ENCODE data around the gene RSKR. TPM values are rescaled to one million over a fixed set of nuclear protein-coding genes. Genes with fewer than 3 reads are reported as not detected.

The RSKR gene
- total RNA-seq, 1 experiment from 2014 or later = 25.8 TPM

DNA sequence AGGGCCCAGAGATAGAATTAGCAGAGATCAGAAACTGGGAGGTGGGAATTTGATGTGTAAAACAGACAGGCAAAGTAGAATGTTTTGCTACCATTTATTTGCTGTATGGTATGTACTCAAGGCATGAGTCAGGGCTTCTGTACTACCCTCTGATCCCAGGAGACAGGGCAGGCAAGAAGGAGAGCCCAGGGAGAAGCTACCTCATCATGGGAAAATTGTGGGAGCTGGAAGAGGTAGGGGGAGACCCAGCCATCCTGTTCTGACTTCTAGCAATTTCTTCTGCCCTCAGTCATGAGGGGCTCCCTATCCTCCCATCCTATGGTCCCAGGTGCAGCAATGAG is 41.0 kb downstream of the RSKR start:
- no peak overlapping the region for H2BK12ac ChIP-seq (ENCODE audit: insufficient read length, low read depth, low read length)
- peaks cover 2% of the 10 kb centered on the region for H4K20me1 ChIP-seq (ENCODE audit: control insufficient read depth, insufficient read depth, insufficient read length)
- no peak overlapping the region for H2AK5ac ChIP-seq (ENCODE audit: insufficient read length, low read length)
- H3K56ac ChIP-seq (ENCODE audit: insufficient read length, low read depth, low read length) = no peak overlapping the region
- H2BK15ac ChIP-seq (ENCODE audit: low read depth, low read length) = no peak overlapping the region
- no peak overlapping the region for H4K91ac ChIP-seq (ENCODE audit: insufficient read length, low read depth, low read length)
- H4K8ac ChIP-seq (replicated peaks; ENCODE audit: insufficient read length, low read depth, low read length) = no peak overlapping the region
- no peak overlapping the region for H3K27ac ChIP-seq (ENCODE audit: insufficient read length, low read depth, low read length)
- no peak overlapping the region for H4K5ac ChIP-seq (ENCODE audit: insufficient read length, low read depth, low read length)
- H3K23me2 ChIP-seq (ENCODE audit: insufficient read length, low read depth, low read length, poor library complexity, severe bottlenecking) = peaks cover 11% of the 10 kb centered on the region
- H3K27me3 Mint-ChIP-seq (ENCODE audit: low read depth) = peaks cover 7% of the 10 kb centered on the region
- no peak for DNase-seq
- TF ChIP-seq, protein P1, sequence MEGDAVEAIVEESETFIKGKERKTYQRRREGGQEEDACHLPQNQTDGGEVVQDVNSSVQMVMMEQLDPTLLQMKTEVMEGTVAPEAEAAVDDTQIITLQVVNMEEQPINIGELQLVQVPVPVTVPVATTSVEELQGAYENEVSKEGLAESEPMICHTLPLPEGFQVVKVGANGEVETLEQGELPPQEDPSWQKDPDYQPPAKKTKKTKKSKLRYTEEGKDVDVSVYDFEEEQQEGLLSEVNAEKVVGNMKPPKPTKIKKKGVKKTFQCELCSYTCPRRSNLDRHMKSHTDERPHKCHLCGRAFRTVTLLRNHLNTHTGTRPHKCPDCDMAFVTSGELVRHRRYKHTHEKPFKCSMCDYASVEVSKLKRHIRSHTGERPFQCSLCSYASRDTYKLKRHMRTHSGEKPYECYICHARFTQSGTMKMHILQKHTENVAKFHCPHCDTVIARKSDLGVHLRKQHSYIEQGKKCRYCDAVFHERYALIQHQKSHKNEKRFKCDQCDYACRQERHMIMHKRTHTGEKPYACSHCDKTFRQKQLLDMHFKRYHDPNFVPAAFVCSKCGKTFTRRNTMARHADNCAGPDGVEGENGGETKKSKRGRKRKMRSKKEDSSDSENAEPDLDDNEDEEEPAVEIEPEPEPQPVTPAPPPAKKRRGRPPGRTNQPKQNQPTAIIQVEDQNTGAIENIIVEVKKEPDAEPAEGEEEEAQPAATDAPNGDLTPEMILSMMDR (conservative IDR thresholded peaks at IDR 0.05) = no peak
- H3K4ac ChIP-seq (ENCODE audit: low read depth, low read length) = no peak overlapping the region
- no peak overlapping the region for H3K27ac Mint-ChIP-seq
- no peaks in the 10 kb centered on the region for H3K4me1 ChIP-seq (ENCODE audit: insufficient read depth, low read length)
- no peaks in the 10 kb centered on the region for H3K79me1 ChIP-seq (ENCODE audit: insufficient read depth, low read depth, low read length, poor library complexity, severe bottlenecking)
- H3K4me2 ChIP-seq (ENCODE audit: insufficient read depth, insufficient read length, low read length) = no peak overlapping the region
- H3K27me3 ChIP-seq (ENCODE audit: insufficient read depth, low read length) = no peaks in the 10 kb centered on the region
- H3K36me3 Mint-ChIP-seq (ENCODE audit: insufficient read depth in 1 of 3, low read depth in 3 of 3) = peaks cover 11 to 29% (median 29%) of the 10 kb centered on the region in 3 experiments; a peak in 6 of 7 replicates
- no peaks in the 10 kb centered on the region for H3K79me2 ChIP-seq (ENCODE audit: insufficient read depth, low read length)
- peaks cover 24 to 40% of the 10 kb centered on the region in 2 experiments for H3K4me1 Mint-ChIP-seq
- no peak overlapping the region for H3T11ph ChIP-seq (ENCODE audit: low read length)
- H3K9me3 Mint-ChIP-seq = no peaks in the 10 kb centered on the region
- H2BK120ac ChIP-seq (ENCODE audit: low read depth, low read length, poor library complexity, severe bottlenecking) = no peak overlapping the region
- H3K14ac ChIP-seq (ENCODE audit: insufficient read depth, low read length) = no peak overlapping the region
- H2AFZ ChIP-seq (ENCODE audit: low read length) = no peak overlapping the region
- H3K9ac ChIP-seq (ENCODE audit: extremely low read depth, insufficient read length, low read length) = no peak overlapping the region
- no peak overlapping the region for H3K23ac ChIP-seq (ENCODE audit: insufficient read length, low read depth, low read length)
- H2BK20ac ChIP-seq (ENCODE audit: low read depth, low read length, poor library complexity, severe bottlenecking) = no peak overlapping the region
- H2BK5ac ChIP-seq (ENCODE audit: insufficient read length, low read length) = no peak overlapping the region
- H3K18ac ChIP-seq (ENCODE audit: insufficient read length, low read depth, low read length) = no peak overlapping the region
- H3K9me3 ChIP-seq (ENCODE audit: control insufficient read depth, low read depth, low read length) = no peaks in the 10 kb centered on the region
- H3K4me3 Mint-ChIP-seq = peak overlapping the region in 1 of 2 experiments; percentile 97; a peak in 1 of 5 replicates
